GM19395 (cell line): ENCODE data around the gene TNFRSF9.

ENCODE experiments used
- ATAC-seq: cut with Tn5 transposase; IDR thresholded peaks from one replicate; pipeline ENCODE4 v1.9.1; 2021; ENCODE audit warnings: mild to moderate bottlenecking, moderate library complexity; ENCODE audit not compliant: unreplicated experiment

The TNFRSF9 gene

DNA sequence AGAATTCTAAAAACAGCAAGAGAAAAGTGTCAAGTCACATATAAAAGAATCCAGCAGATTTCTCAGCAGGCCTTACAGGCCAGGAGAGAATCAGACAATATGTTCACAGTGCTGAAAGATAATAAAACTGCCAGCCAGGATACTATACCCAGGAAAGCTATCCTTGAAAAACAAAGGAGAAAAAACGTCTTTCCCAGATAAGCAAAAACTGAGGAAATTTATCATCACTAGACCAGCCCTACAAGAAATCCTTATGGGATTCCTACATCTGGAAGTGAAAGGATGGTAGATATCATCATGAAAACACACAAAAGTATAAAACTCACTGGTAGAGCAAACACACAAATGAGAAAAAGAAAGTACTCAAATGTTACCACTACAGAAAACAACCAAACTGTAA is 62.6 kb downstream of the TNFRSF9 start:
- ATAC-seq: no peak

GRCh38 chr1:7873801-7874795 is 66.5 kb downstream of the TNFRSF9 start:
- ATAC-seq: no peak

GRCh38 chr1:7871136-7871535 is 69.5 kb downstream of the TNFRSF9 start:
- no peak for ATAC-seq

DNA sequence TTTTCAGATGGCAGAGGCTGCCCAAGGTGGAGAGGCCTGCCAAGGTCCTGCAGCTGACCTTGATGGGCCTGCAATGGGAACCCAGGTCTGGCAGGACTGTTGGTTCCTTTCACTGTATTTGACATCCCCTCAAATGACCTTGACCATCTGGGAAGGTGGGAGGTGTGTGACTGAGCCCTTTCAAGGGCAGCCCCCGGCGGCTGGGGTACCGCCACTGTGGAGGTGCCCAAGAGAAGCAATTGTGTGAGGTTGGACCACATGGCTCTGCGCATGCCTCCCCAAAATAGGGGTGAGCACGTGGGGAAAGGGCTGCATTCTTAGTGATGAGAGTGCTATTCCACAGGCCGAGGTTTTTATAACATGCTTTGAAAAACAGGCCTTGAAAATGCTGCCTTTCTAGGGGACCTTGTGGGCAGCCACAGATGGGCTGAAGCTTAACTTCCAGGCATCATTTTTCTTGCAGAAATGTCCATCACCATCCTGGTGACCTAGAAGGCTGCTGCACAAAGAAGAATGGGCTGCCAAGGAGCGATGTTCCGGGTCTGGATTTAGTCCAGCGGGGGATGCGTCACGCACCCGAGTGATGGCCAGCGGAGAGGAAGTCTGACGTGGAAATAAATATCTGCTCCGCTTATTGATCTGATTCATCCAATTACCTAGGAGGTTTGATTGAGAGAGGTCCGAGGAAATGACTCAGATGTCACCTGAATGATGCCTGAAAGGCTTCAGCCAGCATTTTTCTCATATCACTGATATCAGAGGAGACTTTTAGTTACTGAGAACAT is 71.3 kb downstream of the TNFRSF9 start:
- ATAC-seq: no peak

- ATAC-seq: no peak
These were observed 72.4 kb downstream of the TNFRSF9 start for GRCh38 chr1:7868070-7868780.

- no peak for ATAC-seq
These were observed 74.7 kb downstream of the TNFRSF9 start for GRCh38 chr1:7865978-7866377.
